GM19193 (cell line): ENCODE measurements around the gene FNDC10.

Source experiments
- POLR2A ChIP-seq: IDR thresholded peaks from 4 replicates; pipeline ENCODE4 v1.6.1; 2011; ENCODE audit not compliant: insufficient read depth, insufficient read length; ENCODE audit errors: extremely low read depth

FNDC10 gene

DNA sequence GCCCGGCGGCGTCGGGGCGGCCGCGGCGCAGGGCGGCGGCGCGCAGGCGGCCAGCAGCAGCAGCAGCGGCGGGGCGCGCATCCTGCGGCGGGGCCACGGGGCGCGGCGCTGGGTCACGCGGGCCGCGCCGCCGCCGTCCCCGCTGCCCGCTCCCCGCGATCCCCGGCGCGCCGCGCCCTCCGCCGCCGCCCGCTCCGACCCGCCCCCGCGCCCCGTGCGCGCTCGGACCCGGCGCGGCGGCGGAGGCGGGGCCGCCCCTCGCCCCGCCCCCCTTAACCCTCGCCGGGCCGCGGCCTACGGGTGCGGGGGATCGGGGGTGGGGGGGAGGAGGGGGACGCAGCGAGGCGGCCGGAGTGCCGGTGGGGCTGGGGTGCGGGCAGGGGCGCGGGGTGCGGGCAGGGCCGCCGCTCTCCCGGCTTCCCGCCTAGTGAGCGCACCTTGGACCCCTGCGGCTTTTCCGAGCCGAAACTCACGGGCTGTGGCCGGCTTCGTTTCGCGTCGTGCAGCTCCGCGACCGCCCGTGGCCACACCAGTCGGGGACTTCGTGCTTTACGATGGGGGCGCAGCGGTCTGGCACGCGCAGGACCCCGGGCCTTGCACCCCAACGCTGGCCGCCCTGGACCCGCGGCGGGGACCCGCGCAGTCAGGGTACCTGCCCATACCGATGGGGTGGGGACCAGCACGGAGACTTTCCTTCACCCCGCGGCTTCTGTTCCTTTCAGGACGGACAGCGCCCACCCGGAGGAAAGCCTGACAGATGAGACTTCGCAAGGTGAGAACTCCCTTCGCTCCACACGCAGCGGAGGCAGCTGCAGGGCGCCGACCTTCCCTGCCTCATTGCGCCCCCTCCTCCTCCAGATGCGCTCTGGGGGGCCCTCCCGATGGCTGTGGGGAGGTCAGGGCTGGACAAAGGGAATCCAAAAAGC, at the start of gene FNDC10:
FNDC10 (minus strand) TSS at position 201 of the 926 bp plus-strand sequence; CDS start at position 81, 120 bp downstream.
- TF ChIP-seq POLR2A = no peak

DNA sequence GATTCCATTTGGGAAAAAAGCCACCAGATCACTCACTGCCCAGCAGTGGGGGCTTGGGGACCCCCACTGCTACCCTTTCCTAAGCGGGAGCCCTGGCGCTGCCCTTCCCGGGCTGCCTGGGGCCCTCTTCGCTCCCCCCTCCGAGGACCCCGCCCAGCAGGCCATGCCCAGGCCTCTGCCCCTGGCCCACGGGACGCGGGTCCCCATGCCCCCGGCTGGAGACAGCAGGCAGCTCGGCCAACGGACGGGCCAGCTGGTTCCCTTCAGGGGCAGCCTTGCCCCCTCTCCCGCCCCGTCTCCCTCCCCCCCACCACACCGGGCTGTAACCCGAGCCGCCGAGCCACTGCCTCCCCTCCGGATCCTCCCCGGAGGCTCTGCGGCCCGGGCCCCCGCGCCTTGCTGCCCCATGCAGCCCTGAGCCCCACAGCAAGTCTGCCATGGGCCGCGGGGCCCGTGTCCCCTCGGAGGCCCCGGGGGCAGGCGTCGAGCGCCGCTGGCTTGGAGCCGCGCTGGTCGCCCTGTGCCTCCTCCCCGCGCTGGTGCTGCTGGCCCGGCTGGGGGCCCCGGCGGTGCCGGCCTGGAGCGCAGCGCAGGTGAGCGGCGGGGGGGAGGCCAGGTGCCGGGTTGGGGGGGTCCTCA, 32.0 kb upstream of the FNDC10 start, which contains the start of gene MMP23B:
MMP23B (plus strand) TSS at position 392 of the 639 bp plus-strand sequence; CDS start at position 438, 46 bp downstream.
- no peak for TF ChIP-seq POLR2A

DNA sequence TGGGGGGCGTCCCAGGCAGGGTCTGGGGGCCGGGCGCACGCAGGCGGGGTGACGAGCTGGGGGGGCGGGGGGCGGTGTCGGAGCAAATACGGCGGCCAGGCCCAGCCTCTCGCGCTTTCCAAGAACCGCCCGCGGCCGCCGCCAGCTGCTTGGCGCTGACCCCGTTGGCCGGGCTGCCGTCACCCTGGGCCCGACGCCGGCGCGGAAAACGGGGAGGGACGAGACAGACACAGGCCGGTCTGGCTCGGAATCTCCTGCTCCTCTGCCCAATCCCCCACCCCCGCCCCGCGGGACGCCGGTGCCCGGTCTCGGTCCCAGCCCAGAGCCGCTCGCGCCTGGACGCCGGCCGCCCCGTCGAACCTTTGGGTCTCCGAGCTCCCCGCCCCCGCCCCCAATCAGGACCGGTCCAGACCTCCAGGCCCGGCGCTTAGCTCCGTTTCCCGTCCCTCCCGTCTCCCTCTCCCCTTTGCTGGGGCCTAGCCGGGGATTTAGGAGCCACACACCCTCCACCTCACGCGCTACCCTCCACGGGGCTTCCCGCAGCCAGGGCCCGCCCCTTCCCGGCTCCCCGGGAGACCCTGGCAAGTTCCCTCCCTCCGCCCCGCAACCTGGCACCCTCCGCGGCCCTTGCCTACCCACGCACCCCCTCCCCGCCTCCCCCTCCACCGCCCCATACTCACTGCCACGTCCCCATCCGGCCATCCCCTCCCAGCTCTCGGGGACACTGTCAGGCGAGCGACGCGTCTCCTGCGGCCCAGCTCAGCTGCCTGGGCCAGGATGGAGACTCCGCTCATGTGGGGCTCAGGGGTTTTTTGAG, 31.2 kb upstream of the FNDC10 start:
- TF ChIP-seq POLR2A = no peak

DNA sequence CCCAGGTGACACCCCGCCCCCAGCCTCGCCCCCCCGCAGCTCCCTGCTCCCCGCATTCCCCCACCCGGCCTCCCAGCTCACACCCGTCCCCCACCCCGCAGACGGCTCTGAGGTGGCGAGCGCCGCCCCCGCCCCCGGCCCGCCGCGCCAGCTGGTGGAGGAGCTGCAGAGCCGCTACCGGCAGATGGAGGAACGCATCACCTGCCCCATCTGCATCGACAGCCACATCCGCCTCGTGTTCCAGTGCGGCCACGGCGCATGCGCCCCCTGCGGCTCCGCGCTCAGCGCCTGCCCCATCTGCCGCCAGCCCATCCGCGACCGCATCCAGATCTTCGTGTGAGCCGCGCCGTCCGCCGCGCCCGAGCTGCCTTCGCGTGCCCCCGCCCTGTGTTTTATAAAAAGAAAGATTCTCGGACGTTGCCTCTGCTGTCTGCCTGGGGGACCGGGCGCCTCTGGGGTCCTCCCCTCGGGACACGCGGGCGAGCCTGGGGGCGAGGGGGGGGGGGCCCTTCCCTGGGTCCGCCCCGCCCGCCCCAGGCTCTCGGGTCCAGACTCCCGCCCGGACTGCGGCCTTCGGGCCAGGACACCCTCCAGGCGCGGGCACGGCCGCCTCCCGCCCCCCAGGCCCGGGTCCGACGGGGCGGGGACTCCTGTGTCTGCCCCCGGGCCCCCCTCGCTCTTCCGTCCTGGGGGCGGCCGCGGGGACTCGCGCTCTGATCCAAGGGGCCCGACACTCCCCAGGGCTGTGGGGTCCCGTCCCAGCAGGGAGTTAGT, 30.4 kb upstream of the FNDC10 start:
- peak; percentile 46 for TF ChIP-seq POLR2A

DNA sequence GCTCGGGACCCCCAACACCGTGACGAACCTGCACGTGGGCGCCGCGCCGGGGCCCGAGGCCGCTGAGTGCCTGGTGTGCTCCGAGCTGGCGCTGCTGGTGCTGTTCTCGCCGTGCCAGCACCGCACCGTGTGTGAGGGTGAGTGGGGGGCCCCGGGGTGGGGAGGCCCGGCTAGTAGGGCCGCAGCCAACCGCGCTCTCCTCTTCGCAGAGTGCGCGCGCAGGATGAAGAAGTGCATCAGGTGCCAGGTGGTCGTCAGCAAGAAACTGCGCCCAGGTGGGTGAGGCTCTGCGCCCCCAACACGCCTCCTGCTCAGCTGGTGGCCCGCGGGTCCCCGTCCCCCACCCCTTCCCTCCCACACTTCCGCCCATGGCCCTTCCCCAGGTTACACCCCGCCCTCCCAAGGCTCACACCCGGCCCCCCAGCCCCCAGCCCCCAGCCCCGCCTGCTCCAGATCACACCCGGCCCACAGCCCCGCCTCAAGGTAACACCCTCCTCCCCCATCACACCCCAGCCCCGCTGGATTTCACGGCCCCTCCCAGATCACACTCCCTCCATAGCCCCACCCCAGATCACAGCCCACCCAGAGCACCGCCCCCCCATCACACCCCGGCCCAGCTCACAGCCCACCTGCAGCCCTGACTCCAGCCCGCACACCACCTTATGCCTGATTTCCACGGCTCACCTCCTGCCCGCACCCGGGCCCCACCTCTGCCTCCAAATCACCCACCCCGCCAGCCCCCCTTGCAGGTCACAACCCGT, 29.7 kb upstream of the FNDC10 start:
- no peak for TF ChIP-seq POLR2A

DNA sequence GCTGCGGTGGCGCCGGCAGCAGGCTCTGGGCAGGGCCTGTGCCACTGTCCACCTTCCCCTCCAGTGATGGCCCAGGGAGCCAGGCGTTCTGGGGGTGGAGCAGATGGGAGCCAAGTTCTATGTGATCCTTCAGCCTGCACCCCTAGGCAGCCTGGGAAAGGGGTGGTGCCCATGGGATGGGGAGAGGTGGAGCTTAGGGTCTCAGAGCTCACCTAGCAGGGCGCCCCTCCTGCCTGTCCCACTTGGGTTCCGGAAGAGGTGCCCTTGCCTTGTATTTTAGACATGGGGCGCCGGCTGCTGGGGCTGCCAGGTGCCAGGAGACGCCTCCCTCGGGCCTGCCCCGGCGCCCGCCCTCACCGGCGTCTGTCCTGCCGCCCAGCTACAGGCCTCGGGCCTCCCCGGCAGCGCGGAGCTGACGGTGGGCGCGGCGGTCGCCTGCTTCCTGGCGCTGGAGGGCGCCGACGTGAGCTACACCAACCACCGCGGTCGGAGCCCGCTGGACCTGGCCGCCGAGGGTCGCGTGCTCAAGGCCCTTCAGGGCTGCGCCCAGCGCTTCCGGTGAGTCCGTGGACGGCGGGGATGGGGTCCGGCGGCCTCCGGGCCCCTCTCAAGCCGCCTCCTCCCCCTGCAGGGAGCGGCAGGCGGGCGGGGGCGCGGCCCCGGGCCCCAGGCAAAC, 29.0 kb upstream of the FNDC10 start:
- TF ChIP-seq POLR2A = peak; percentile 37

DNA sequence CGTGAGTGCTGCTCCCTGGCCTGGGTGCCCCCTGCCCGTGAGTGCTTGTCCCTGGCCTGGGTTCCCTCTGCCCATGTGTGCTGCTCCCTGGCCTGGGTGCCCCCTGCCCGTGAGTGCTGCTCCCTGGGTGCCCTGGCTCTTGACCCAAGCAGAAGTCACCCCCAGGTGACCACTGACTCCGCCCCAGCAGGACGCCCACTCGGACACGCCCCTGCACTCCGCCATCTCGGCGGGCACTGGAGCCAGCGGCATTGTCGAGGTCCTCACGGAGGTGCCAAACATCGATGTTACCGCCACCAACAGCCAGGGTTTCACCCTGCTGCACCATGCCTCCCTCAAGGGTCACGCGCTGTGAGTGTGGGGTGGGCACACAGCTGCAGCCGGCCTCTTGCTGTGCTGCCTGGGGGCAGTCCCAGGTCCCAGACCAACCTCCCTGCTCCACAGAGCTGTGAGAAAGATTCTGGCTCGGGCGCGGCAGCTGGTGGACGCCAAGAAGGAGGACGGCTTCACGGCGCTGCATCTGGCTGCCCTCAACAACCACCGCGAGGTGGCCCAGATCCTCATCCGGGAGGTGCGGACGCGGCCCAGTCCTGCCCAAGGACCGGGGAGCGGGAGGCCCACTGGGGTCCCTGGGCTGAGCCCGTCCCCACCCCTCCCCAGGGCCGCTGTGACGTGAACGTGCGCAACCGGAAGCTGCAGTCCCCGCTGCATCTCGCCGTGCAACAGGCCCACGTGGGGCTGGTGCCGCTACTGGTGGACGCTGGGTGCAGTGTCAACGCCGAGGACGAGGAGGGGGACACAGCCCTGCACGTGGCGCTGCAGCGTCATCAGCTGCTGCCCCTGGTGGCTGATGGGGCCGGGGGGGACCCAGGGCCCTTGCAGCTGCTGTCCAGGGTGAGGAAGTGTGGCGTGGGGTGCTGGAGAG, 28.2 kb upstream of the FNDC10 start:
- TF ChIP-seq POLR2A = no peak

DNA sequence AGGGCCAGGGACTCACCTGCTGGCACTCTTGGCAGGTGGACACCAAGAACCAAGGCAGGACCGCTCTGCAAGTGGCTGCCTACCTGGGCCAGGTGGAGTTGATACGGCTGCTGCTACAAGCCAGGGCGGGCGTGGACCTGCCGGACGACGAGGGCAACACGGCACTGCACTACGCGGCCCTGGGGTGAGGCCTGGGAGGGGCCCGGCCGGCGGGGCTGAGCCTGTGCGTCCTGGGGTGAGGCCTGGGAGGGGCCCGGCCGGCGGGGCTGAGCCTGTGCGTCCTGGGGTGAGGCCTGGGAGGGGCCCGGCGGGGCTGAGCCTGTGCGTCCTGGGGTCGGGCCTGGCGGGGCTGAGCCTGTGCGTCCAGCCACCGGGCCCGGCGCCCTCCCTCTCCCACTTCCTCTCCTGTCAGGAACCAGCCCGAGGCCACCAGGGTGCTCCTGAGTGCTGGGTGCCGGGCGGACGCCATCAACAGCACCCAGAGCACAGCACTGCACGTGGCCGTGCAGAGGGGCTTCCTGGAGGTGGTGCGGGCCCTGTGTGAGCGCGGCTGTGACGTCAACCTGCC, 27.4 kb upstream of the FNDC10 start:
- TF ChIP-seq POLR2A = no peak

DNA sequence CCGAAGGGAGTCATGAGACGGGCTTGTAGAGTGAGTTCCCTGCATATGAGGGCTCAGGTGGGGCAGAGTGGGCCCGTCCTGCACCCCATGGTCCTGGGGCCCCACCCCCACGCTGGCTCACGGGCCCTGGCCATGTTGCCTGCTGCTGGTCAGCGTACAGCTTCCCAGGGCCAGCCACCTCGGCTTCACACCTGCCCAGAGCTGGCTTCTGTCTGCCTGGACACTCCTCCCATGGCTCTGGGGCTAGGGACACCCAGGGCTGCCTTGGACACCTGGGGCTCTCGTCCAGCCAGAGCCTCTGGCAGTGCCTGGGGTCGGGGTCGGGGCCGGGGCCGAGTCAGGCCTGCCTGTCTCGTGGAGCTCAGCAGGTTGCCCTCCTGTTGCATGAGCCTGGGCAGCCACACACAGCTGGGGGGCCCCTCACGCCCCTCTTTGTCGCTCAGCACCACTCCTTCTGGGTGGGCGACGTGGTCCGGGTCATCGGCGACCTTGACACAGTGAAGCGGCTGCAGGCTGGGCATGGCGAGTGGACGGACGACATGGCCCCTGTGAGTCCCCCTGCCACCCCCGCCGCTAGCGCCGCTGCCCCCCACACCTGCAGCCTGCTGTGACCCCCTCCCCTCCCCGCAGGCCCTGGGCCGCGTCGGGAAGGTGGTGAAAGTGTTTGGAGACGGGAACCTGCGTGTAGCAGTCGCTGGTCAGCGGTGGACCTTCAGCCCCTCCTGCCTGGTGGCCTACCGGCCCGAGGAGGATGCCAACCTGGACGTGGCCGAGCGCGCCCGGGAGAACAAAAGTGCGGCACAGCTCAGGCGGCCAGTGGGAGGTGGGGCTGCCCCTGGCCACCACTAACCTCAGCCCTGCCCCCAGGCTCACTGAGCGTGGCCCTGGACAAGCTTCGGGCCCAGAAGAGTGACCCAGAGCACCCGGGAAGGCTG, 26.5 kb upstream of the FNDC10 start:
- TF ChIP-seq POLR2A = no peak

DNA sequence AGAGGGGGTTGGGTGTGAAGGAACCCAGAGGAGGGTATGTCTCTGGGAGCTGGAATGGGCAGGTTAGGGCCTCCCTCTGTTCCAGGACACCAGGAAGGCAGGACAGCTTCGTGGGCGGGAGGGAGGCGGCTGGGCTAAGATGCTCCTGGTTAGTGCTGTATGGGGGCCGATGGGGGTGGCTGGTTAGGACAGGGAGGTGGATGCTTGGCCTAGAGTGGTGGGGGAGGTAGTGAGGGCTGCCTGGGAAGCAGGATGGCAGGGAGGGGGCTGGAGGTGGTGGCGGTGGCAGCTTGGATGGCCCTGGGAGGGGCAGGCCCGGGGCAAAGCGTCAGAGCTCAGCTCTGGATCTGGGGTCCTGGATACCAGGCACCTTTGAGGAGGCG, 25.9 kb upstream of the FNDC10 start:
- no peak for TF ChIP-seq POLR2A

DNA sequence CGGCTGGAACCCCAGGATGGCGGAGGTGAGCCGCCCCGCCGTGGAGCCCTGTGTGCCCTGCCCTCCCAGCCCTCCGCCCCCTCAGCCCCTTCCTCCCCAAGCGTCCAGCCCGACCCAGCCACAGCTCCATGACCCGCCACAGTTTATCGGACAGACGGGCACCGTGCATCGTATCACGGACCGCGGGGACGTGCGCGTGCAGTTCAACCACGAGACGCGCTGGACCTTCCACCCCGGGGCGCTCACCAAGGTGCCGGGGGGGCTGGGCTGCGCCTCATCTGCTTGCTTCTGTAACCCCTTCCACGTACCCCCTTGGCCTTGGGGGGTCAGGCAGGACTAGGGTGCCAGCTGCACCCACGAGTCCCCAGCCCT, 25.5 kb upstream of the FNDC10 start:
- TF ChIP-seq POLR2A = no peak
